HepG2 (cell line): ENCODE measurements around the gene SERINC5. TPM values are rescaled to one million over a fixed set of nuclear protein-coding genes. Genes with fewer than 3 reads are reported as not detected.

Experiments
- ATAC-seq: fragments of 200-7000 bp; cut with Tn5 transposase; 3 replicates; pipeline ENCODE4 v1.9.1; 2020; ENCODE audit warnings: mild to moderate bottlenecking, moderate library complexity
- BruUV-seq: library from RNA; stranded (reverse); fragments of 400-500 nt; replicated peaks from 2 replicates; lab custom pipeline; 2021; lab: Mats Ljungman, UMichigan
- CTCF ChIA-PET: fragments of 300-600 bp; formaldehyde crosslinking; extraction: SDS; loops from one replicate; lab custom pipeline; 2021; ENCODE audit warnings: low total read pairs, inconsistent platforms, low intra/inter-chr PET ratio; lab: Yijun Ruan, JAX
- POLR2A ChIA-PET: fragments of 350-600 bp; sonication (Branson Sonifier 250); formaldehyde crosslinking; loops from one replicate; lab custom pipeline; 2020; ENCODE audit warnings: antibody characterized with exemption, inconsistent platforms; lab: Yijun Ruan, JAX
- DNase-seq: peaks from one replicate; pipeline ENCODE4 v3.0.0-alpha.2; 2015; ENCODE audit warnings: low spot score
- FAIRE-seq: peaks from 3 replicates; lab custom pipeline; 2011; peaks lifted over from hg19 to GRCh38; lab: Jason Lieb, UNC
- H2AFZ ChIP-seq: one replicate; pipeline ENCODE4 v1.6.1; 2011; ENCODE audit warnings: low read length, inconsistent platforms
- H3K27ac ChIP-seq: fragments of 300-600 bp; 3 replicates; pipeline ENCODE4 v1.8.0; 2011; ENCODE audit warnings: mixed run types, mild to moderate bottlenecking, mixed read lengths, low read length, inconsistent platforms; ENCODE audit not compliant: insufficient read depth; ENCODE audit errors: extremely low read length
- H3K27me3 ChIP-seq, 2 experiments: fragments of 200-600 bp in 1 of 2; 2 replicates in 1 of 2; 3 replicates in 1 of 2; pipeline versions ENCODE4 v1.6.0 to v1.8.0; 2011; ENCODE audit warnings: low read length in 2 of 2, mild to moderate bottlenecking in 2 of 2, moderate library complexity in 2 of 2, inconsistent platforms in 1 of 2; ENCODE audit not compliant: insufficient read depth in 2 of 2, control insufficient read depth in 1 of 2
- H3K36me3 ChIP-seq, 2 experiments: fragments of 200-600 bp in 1 of 2; replicated peaks in 1 of 2; 2 replicates in 1 of 2; 3 replicates in 1 of 2; pipeline versions ENCODE4 v1.5.1 to v1.8.0; 2011; ENCODE audit warnings: low read length in 2 of 2, inconsistent platforms in 1 of 2; ENCODE audit not compliant: insufficient read depth in 2 of 2, control insufficient read depth in 1 of 2
- H3K4me1 ChIP-seq: 2 replicates; pipeline ENCODE4 v1.5.1; 2012; ENCODE audit warnings: low read length, inconsistent platforms; ENCODE audit not compliant: insufficient read depth
- H3K4me2 ChIP-seq: 2 replicates; pipeline ENCODE4 v1.6.0; 2011; ENCODE audit warnings: low read depth, low read length, inconsistent platforms
- H3K4me3 ChIP-seq, 3 experiments: fragments of 200-600 bp in 1 of 3; sonication (generic), shearing (Covaris generic) in 1 of 3; replicated peaks in 1 of 3; 2 replicates each; pipeline ENCODE4 v1.5.1; 2011 to 2016; ENCODE audit warnings: low read length in 3 of 3, inconsistent platforms in 2 of 3, low read depth in 2 of 3, mild to moderate bottlenecking in 2 of 3, control low read depth in 1 of 3, mixed read lengths in 1 of 3; ENCODE audit not compliant: insufficient read depth in 1 of 3
- H3K79me2 ChIP-seq: one replicate; pipeline ENCODE4 v1.6.1; 2011; ENCODE audit warnings: low read length, inconsistent platforms; ENCODE audit not compliant: insufficient read depth
- H3K9ac ChIP-seq: 2 replicates; pipeline ENCODE4 v1.6.0; 2011; ENCODE audit warnings: mild to moderate bottlenecking, low read depth, low read length, inconsistent platforms; ENCODE audit not compliant: insufficient read depth
- H3K9me3 ChIP-seq: 2 replicates; pipeline ENCODE4 v1.5.1; 2012; ENCODE audit warnings: mild to moderate bottlenecking, low read length
- H4K20me1 ChIP-seq: 2 replicates; pipeline ENCODE4 v1.6.0; 2011; ENCODE audit warnings: inconsistent platforms, mild to moderate bottlenecking, low read length, moderate library complexity; ENCODE audit not compliant: insufficient read depth
- ARNT2 ChIP-seq: sonication (generic); formaldehyde crosslinking; IDR thresholded peaks from 2 replicates; pipeline ENCODE4 v1.8.0; 2022; ENCODE audit warnings: mild to moderate bottlenecking, low read depth, missing genetic modification reagents, moderate library complexity
- CEBPB ChIP-seq: IDR thresholded peaks from 2 replicates; pipeline ENCODE4 v1.6.1; 2011; ENCODE audit warnings: low read depth, low read length, improper control_type of control experiment, borderline replicate concordance
- DPF2 ChIP-seq: sonication (generic); formaldehyde crosslinking; IDR thresholded peaks from 2 replicates; pipeline ENCODE4 v1.4.0; 2020; ENCODE audit warnings: mild to moderate bottlenecking, low read depth, missing genetic modification reagents, borderline replicate concordance
- GATAD2A ChIP-seq: IDR thresholded peaks from 2 replicates; pipeline ENCODE4 v1.6.1; 2016
- ISX ChIP-seq: sonication (generic); formaldehyde crosslinking; conservative IDR thresholded peaks from 2 replicates; pipeline ENCODE4 v1.5.0; 2020; ENCODE audit warnings: missing genetic modification reagents
- KDM5B ChIP-seq: sonication (generic); formaldehyde crosslinking; IDR thresholded peaks from 2 replicates; pipeline ENCODE4 v1.4.0; 2020; ENCODE audit warnings: missing genetic modification reagents, mild to moderate bottlenecking, borderline replicate concordance
- MED1 ChIP-seq: sonication (generic); formaldehyde crosslinking; IDR thresholded peaks from 2 replicates; pipeline ENCODE4 v1.4.0; 2020; ENCODE audit warnings: missing genetic modification reagents
- MTA1 ChIP-seq: sonication (generic); formaldehyde crosslinking; IDR thresholded peaks from 2 replicates; pipeline ENCODE4 v1.4.0; 2020; ENCODE audit warnings: missing genetic modification reagents, mild to moderate bottlenecking, borderline replicate concordance
- PLRG1 ChIP-seq: fragments of 450-650 bp; conservative IDR thresholded peaks from 2 replicates; pipeline ENCODE4 v1.6.1; 2016
- ZNF225 ChIP-seq: sonication (generic); formaldehyde crosslinking; IDR thresholded peaks from 2 replicates; pipeline ENCODE4 v1.4.0; 2020; ENCODE audit warnings: mild to moderate bottlenecking, missing genetic modification reagents
- ZNF251 ChIP-seq: sonication (generic); formaldehyde crosslinking; IDR thresholded peaks from 2 replicates; pipeline ENCODE4 v1.9.0; 2021; ENCODE audit warnings: mild to moderate bottlenecking, missing genetic modification reagents
- ZNF329 ChIP-seq: sonication (generic); formaldehyde crosslinking; IDR thresholded peaks from 2 replicates; pipeline ENCODE4 v1.9.0; 2021; ENCODE audit warnings: low read depth, mild to moderate bottlenecking, missing genetic modification reagents
- ZNF383 ChIP-seq: sonication (generic); formaldehyde crosslinking; IDR thresholded peaks from 2 replicates; pipeline ENCODE4 v1.4.0; 2020; ENCODE audit warnings: missing genetic modification reagents, mild to moderate bottlenecking, borderline replicate concordance
- ZNF597 ChIP-seq: sonication (generic); formaldehyde crosslinking; IDR thresholded peaks from 2 replicates; pipeline ENCODE4 v1.5.0; 2020; ENCODE audit warnings: missing genetic modification reagents
- ZNF609 ChIP-seq: sonication (generic); formaldehyde crosslinking; IDR thresholded peaks from 2 replicates; pipeline ENCODE4 v1.4.0; 2020; ENCODE audit warnings: mild to moderate bottlenecking, missing genetic modification reagents, borderline replicate concordance
- ZNF746 ChIP-seq: sonication (generic); formaldehyde crosslinking; IDR thresholded peaks from 2 replicates; pipeline ENCODE4 v1.8.0; 2022; ENCODE audit warnings: mild to moderate bottlenecking, missing genetic modification reagents
- ZNF770 ChIP-seq: sonication (generic); formaldehyde crosslinking; IDR thresholded peaks from 2 replicates; pipeline ENCODE4 v1.5.0; 2020; ENCODE audit warnings: mild to moderate bottlenecking, missing genetic modification reagents
- ZNF891 ChIP-seq: sonication (generic); formaldehyde crosslinking; IDR thresholded peaks from 2 replicates; pipeline ENCODE4 v1.5.0; 2020; ENCODE audit warnings: mild to moderate bottlenecking, missing genetic modification reagents
- WGBS: methylation state at CpG from one replicate; pipeline ENCODE4 v1.1.6; 2017; ENCODE audit warnings: low lambda C conversion rate; 5-methylcytosine and 5-hydroxymethylcytosine counted together
- in situ Hi-C: cut with HindIII; loops from 2 replicates; pipeline ENCODE4 v1.10.0; 2017; ENCODE audit warnings: low pct_unique_long_range_greater_than_20kb; ENCODE audit not compliant: extremely low pct_ligation_motif_present
- intact Hi-C: fragments of 100-400 bp; cut with micrococcal nuclease; formaldehyde crosslinking; loops from one replicate; pipeline ENCODE4 v1.10.0; 2022; ENCODE audit not compliant: unreplicated experiment
- polyA plus RNA-seq, 8 experiments: library from polyadenylated mRNA; depleted of rRNA in 3 of 8; stranded (reverse) in 7 of 8; unstranded in 1 of 8; fragments of >200 nt; fragmentation: Illumina TruSeq in 4 of 8; extraction: Trizol in 4 of 8; gene quantifications; 2 replicates each; pipeline versions ENCODE4 v1.2.1 to v1.2.3, GENCODE V29; 2011 to 2016; ENCODE audit warnings: low read depth in 4 of 8, missing spikeins in 1 of 8, mixed read lengths in 1 of 8; ENCODE audit not compliant: insufficient read depth in 1 of 8
- total RNA-seq, 5 experiments: library from RNA; depleted of rRNA; stranded (reverse); fragments of >200 nt; fragmentation: Illumina TruSeq; extraction: Trizol; gene quantifications; 2 replicates each; pipeline ENCODE4 v1.2.3, GENCODE V29; 2016; ENCODE audit warnings: low read depth in 1 of 5

SERINC5 gene
- total and polyA plus RNA-seq, 2 of the 13 experiments (the other 11 are each of a cell fraction or from before 2014, with no cell fraction given), result 17.3 to 22.8 TPM

GRCh38 chr5:80215523-80215922 lies 40.3 kb downstream of the SERINC5 start:
- Histone ChIP-seq H4K20me1 (no peaks in the 10 kb centered on the region; the same call in 1 of the 2 replicates), H3K36me3 (peaks cover 3 to 5% of the 10 kb centered on the region in 2 experiments; a peak in 3 of 5 replicates), H3K27ac (peak overlapping the region; percentile 55), H3K9me3 (no peaks in the 10 kb centered on the region), H3K79me2 (peaks cover 58% of the 10 kb centered on the region), H3K9ac (peak overlapping the region; percentile 13; the same call in 1 of the 2 replicates), H3K27me3 (no peaks in the 10 kb centered on the region), H3K4me2 (peak overlapping the region; percentile 53), H3K4me1 (peaks cover 87% of the 10 kb centered on the region), H2AFZ (no peak overlapping the region), H3K4me3 (peak overlapping the region in 1 of 3 experiments; percentile 21; a peak in 1 of 6 replicates)
- ATAC-seq (peak; percentile 76), DNase-seq (peak; percentile 68), FAIRE-seq (peak; percentile 85)
- in situ Hi-C loops, result no loop called here
- intact Hi-C loops, result no loop called here
- WGBS, result 37% methylated on average over 4 of the region's 4 CpGs
- no TSS peak for BruUV-seq
- ChIA-PET CTCF (no interaction called here), POLR2A (interaction anchor here (3.7 kb wide), 1 partner anchor 10 kb away, joined by 15 read pairs; no protein-coding TSS in a partner anchor)
- TF ChIP-seq ZNF770, result no peak
- no peak for TF ChIP-seq MTA1 (CRISPR knock-in tag)
- TF ChIP-seq ZNF329, result no peak
- TF ChIP-seq ZNF597, result no peak
- no peak for TF ChIP-seq ZNF609
- peak; percentile 41; the same call in 1 of the 2 replicates for TF ChIP-seq GATAD2A
- no peak for TF ChIP-seq ARNT2 (CRISPR knock-in tag)
- TF ChIP-seq ISX (CRISPR knock-in tag), result no peak
- TF ChIP-seq ZNF383 (CRISPR knock-in tag), result no peak
- no peak for TF ChIP-seq DPF2 (CRISPR knock-in tag)
- no peak for TF ChIP-seq ZNF746 (CRISPR knock-in tag)
- no peak for TF ChIP-seq ZNF891
- peak; percentile 71; the same call in 1 of the 2 replicates for TF ChIP-seq CEBPB
- TF ChIP-seq MED1, result no peak
- no peak for TF ChIP-seq KDM5B (CRISPR knock-in tag)
- TF ChIP-seq PLRG1, result no peak
- no peak for TF ChIP-seq ZNF251
- TF ChIP-seq ZNF225 (CRISPR knock-in tag), result no peak
